HEK293T (cell line): ENCODE measurements around the gene AGPS.

Experiments used
- CTBP1 ChIP-seq: fragments of 450-650 bp; IDR thresholded peaks from 2 replicates; pipeline ENCODE4 v1.6.1; 2016; ENCODE audit warnings: borderline replicate concordance
- ELF4 ChIP-seq: fragments of 450-650 bp; IDR thresholded peaks from 2 replicates; pipeline ENCODE4 v1.6.1; 2017; ENCODE audit warnings: antibody characterized with exemption

GRCh38 chr2:177344316-177344715 is 48.3 kb upstream of the AGPS start:
- TF ChIP-seq CTBP1 = no peak
- no peak for TF ChIP-seq ELF4
